Stimulated activated CD4-positive, alpha-beta T cell treated with anti-CD3 and anti-CD28 coated beads, Interleukin-15, amount 100 ng/mL, for 24 hours (primary cell): Measurements from ENCODE around the gene DNAI4.
"Not testable (repeated sequence)": the region's sequence is repeated elsewhere in the genome, so short reads cannot be mapped to it uniquely, and the experiment has no call there.

ENCODE experiments used
- DNase-seq: peaks from one replicate; pipeline ENCODE4 v3.0.0-alpha.2; 2020

Gene DNAI4

DNA sequence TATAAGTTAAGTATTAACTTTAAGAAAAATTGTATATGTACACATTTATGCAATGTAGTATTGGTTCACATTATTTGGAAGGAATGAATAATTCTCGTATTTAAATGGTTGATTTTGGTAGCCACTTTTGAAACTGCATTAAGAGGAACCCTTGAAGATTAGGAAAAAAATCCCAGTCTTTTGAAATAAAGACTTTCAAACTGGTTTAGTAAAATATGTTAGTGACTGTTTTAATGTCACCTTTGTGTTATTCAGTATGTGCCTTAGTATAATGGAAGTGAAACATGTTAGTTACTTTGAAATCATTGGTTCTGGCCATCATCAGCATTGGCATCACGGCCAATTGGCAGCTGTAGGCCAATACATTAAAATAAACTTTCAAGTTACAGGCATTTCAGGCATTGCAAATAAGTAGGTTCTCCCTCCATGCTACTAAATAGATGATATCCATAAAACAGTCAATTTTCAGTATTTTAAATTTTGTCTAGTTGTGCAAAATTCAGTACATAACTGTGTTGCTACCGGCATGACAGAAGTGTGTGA lies 4.6 kb upstream of the DNAI4 start:
- DNase-seq = no peak

DNA sequence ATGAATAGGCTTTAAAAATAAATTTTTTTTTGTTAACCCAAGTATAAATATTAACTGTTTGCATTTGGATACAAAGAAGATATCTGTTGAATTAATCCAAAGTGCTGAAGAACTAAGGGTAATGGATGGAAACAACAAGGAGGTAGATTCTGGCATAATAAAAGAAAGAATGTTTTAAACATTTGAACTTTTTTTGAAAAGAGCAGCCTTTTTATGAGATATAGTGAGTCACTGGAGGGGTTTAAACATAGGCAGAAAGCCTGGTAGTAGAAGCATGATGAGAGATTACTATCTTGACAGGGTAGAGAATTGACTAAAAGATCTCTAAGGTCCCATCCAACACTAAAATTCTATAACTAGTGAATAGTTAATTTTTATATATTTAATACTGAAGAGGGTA lies 2.9 kb upstream of the DNAI4 start:
- no peak for DNase-seq

DNA sequence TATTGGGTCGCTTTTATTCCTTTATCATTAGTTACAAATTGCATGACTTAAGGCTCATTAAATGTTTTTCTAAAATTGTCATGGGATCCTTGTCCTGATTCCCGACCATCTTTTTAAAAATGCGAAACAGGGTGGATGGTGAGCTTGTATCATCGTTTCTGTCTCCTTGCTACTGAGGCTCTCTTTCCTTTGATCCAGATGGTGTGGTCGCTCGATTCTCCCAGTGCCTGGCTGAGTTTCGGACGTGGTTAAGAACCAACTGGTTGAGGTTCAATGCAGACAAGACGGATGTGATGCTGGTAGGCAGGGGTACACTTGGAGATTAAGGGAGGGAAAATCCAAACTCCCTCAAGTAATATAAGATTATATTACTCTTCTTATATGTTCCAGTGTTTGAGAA lies 1.3 kb upstream of the DNAI4 start:
- no peak for DNase-seq

DNA sequence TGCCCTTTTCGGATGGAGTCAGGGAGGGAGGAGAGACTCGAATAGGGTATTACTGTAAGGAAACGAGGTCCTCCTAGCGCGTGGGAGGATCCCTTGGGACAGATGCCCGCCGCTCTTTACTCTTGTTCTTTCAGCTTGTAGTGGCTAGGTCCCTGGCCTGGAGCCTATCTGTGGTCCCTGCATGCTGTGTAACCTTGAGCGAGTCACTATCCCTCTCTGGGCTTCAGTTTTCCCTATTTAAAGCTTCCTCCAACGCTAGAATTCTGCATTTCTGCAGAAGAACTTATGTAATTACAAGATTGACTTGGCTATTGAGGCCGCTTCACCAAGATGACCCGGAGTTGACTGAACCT lies 878 bp upstream of the DNAI4 start:
- no peak for DNase-seq

DNA sequence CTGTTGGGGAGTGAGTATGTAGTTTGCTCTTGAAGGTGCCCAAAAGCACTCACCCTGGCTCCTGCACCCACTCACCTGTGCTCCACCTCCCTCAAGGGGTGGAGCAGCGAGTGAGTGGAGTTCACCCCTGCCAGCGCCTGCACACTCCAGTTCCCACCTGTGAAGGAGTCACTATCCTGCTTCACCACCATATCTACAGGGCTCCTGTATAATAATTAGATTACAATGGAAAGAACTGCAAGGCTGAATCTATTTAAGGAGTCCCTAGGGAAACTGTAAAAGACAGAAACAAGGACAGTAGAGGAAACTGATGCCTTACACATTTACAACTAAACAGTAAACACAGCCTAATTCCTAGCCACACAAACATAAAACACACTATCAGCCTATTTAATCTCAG lies 4.1 kb downstream of the DNAI4 start:
- no peak for DNase-seq

DNA sequence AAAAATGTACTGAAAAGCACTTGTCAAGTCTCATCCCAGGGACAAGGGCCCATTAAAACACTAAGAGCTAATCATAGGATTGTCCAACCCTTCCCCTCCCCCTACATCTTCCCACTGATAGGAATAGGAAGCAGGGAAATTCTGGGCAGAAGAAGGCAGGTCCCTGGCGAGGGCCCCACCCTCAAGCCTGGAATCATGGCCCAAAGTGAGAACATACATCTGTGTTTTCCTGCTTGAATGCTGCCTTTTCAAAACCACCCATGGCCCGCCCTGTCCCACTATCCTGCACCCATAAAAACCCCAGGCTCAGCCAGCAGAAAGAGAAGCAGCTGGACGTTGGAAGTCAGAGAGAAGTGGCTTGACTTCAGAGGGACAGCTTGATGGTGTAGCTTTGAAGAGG lies 4.8 kb downstream of the DNAI4 start:
- DNase-seq = no peak

DNA sequence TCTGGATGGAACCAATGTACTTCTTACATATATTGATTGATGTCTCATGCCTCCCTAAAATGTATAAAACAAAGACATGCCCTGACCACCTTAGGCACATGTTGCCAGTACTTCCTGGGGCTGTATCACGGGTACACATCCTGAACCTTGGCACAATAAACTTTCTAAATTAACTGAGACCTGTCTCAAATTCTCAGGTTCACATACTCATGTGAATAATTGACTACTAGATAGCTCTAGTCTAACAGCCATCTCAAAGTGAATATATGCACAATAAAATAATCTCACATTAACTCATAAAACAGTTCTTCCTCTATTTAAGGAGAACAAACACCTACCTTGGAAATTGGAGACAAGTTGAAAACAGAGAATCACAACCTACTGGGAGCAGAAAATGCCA lies 5.6 kb downstream of the DNAI4 start:
- DNase-seq = no peak

DNA sequence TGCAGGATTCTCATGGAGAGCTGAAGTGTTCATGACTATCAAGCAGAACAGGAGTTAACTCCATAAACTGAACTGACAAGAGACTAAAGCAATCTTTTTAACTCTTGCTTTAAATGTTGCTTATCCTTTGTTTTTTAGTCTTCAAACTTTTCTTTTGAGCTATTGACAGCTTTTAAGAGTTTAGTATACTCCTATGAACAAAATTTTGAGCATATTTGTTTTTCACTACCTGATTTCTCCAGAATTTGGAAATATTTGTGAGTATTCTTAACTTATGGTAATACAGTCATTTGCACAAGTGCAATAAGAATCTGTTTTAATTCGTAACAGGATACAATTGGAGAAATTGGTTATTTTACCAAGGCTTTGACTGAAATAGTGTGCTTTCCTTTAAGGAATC lies 7.2 kb downstream of the DNAI4 start:
- DNase-seq = no peak

DNA sequence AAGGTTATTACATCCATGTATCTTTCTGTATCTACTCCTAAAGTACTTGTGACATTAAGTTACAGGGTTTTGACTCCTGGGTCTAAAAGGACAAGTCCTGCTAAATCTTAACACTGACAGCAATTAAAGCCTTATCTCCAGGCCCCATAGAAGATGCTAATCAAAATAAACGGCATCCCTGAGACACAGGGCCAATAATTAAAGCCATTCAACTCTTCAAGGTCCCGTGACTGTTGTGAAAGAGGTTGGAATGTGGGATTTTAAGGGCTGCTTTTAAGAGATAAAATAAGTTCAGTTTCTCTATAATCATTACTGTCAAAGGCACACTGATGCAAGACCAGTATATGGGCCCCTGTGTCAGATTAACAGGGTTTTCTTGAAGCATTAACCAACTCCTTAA lies 8.3 kb downstream of the DNAI4 start:
- DNase-seq = no peak

DNA sequence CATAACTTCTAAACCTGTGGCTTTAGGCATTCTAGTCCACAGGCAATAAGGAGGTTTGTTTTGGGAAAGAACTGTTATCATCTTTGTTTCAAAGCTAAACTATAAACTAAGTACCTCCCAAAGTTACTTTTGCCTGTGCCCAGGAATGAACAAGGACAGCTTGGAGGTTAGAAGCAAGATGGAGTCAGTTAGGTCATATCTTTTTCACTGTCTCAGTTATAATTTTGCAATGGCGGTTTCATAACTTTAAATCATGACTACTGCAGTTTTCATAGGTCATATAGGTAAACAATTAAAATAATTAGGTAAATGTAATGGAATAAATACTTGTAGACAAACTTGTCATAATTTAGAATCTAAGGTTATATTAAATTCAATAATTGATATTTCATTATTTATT lies 9.5 kb downstream of the DNAI4 start:
- DNase-seq = not testable (repeated sequence)

DNA sequence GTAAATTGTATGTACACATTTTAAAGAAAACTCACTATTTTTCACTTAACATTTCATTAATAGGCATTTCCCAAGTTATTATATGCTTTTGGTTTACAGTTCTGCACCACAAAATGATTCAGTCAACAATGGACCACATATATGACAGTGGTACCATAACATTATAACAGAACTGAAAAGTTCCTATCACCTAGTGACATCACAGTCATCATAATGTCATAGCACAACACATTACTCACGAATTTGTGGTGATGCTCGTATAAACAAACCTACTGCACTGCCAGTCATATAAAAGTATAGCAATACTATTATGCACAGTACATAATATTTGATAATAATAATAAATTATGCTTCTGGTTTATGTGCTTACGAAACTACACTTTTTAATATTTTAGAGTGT lies 30.9 kb downstream of the DNAI4 start:
- DNase-seq = no peak

DNA sequence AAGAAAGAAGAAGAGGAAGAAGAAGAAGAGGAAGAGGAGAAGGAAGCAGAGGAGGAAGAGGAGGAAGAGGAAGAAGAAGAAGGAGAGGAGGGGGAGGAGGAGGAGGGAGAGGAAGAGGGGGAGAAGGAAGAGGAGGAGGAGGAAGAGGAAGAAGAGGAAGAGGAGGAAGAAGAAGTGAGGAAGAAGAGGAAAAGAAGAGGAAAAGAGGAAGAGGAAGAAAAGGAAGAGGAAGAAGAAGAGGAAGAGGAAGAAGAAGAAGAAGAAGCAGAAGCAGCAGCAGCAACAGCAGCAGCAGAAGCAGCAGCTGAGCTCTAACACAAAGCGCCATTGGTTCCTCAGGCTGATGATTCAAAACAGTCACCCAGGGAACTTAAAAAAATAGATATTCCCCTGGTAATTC lies 34.0 kb downstream of the DNAI4 start:
- DNase-seq = no peak

DNA sequence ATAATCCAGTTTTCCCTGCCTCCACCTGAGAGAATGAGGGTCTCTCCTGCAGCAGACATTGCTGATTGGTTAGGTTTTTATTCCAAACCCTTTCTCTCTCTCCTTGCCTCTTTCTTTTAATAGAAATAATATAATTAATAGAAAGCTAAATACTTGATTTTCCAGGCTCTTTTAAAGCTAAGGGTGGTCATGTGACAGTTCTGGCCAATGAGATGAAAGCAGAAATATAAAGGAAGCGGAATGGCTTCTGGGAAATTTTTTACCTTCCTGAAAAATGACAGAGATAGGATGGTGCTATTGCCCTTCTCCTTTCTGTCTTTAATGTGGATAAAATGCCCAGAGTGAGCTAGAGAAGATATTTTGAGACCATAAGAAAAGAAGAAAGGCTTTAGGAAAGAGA lies 35.6 kb downstream of the DNAI4 start:
- no peak for DNase-seq

DNA sequence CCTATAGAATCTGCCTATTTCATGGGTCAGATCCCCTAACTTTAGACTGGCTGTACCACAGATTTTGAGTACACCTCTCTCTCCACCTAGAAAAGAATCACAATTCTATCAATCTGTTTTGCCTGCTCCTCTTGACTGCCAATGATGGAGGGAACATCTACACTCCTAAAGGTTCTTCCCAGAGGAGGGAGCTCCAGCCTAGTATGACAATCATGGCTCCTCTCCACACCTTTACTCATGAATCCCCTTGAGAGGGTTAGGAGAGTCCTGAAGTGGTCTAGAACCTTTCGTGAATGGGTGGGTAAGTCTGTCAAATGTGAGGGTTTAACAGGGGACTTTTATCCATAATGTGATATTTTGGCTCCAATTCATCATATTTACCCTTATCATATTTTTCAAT lies 48.0 kb downstream of the DNAI4 start:
- DNase-seq = no peak

DNA sequence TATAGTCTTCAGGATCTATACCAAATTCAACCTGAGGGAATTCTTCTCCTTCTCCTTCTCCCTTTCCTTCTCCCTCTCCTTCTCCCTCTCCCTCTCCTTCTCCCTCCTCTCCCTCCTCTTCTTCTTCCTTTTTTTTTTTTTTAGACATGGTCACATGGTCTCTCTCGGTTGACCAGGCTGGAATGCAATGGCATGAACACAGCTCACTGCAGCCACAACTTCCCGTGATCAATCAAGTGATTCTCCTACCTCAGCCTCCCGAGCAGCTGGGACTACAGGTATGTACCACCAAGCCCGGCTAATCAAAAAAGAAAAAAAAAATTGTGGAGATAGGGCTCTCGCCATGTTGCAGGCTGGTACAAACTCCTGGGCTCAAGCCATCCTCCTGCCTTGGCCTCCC lies 51.5 kb downstream of the DNAI4 start:
- DNase-seq = no peak

DNA sequence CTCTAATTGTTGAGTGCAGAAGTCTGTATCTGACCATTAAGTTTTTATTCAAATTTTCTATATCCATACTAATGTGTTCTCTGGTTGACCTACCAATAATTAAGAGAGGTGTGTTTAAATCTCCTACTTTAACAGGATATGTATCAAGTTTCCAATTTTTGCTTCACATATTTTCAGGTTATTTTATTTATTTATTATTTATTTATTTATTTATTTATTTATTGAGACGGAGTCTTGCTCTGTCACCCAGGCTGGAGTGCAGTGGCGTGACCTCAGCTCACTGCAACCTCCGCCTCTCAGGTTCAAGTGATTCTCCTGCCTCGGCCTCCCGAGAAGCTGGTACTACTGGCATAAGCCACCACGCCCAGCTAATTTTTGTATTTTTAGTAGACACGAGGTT lies 52.6 kb downstream of the DNAI4 start:
- not testable (repeated sequence) for DNase-seq

DNA sequence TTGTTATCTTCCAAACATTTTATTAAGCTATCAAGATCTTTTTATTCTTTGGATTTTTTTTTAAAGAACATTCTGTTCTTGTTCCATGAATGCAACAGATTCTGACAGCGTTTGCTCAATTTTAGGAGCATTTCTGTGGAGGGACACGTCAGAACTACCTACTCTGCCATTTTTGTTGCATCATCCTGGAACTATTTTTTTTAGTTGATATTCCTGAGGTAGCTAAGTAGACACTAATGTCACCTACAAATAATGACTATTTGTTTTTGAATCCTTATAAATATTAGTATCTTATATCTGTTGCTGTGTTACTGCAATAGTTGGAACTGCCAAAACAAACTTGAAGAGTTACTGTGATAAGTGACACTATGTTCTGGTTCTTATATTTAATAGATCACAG lies 57.2 kb downstream of the DNAI4 start:
- DNase-seq = no peak

DNA sequence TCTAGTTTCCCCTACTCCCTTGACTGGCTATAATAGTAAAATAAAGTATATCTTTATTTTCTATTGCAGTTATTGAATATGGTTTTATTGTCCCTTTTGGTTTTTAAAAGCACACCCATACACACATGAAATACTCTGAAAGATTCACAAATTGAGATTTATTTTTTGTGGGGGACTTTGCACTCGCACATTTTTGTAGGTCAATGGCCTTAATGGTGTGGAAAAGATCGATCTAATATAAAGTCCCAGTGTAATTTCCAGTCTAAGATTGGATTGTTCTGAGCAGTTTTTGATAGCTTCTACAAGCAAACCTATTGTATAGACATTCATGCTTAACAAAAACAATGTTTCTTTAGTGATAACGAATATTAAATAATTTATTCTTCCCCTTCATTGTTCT lies 64.1 kb downstream of the DNAI4 start:
- DNase-seq = no peak

DNA sequence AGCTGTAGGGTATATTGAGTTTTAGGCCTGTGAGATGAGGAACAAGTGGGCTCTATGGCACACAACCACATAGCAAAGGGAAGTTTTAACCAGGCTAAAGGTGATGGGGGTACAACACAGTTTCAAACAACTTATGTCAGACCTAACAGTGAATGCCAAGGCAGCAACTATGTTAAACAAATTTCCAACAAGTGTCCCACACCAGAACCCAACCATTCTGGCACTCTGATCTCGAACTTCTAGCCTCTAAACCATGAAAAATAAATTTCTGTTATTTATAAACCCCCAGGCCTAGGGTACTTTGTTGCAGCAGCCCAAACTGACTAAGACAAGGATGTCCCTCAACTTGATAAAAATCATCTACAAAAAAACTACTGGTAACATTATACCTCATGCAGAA lies 71.3 kb downstream of the DNAI4 start:
- DNase-seq = no peak

DNA sequence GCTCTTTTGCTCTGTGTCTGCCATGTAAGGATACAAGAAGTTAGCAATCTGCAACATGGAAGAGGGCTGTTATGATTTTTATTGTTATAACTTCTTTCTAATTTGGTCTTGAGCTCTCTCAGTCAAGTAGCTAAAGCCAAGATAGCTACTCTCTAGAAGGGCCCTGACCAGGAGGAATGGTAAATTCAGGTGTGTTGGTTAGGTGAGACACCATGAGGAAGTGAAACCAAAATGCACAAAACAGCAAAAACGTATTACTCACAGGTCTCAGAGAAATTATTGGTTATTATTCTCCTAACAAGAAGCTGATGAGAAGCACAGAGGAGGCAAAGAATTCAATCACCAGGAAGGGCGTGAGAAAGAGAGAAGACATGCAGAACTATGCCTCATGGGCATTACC lies 71.8 kb downstream of the DNAI4 start:
- DNase-seq = no peak

DNA sequence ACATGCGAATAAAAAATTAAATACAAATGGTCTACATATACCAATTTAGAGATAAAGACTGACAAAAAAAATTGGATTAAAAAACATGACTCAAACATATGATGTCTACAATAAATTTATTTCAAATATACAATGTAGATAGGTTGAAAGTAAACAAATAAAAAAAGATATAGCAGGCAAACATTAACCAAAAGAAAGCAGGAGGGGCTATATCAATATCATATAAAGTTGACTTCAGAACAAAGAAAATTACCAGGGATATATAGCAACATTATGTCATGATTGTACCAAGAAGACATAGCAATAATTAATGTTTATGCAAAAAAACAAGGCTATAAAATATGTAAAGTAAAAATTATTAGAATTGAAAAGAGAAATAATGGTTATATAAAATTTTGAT lies 73.7 kb downstream of the DNAI4 start:
- DNase-seq = no peak

DNA sequence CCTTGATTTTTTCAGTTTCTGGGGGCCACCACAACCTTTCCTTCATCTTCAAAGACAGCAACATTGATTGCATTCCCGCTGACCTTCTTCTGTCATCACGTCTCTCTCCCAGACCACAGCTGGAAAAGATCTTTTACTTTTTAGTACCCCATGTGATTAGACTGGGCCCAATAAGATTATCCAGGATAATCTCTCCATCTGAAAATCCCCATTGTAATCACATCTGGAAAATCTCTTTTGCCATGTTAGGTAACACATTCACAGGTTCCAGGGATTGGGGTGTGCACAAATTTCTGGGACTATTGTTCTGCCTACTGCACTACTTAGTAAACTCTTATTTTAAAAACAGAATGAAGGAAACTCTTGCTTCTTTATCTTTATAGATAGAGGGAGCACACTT lies 76.5 kb downstream of the DNAI4 start:
- DNase-seq = no peak

DNA sequence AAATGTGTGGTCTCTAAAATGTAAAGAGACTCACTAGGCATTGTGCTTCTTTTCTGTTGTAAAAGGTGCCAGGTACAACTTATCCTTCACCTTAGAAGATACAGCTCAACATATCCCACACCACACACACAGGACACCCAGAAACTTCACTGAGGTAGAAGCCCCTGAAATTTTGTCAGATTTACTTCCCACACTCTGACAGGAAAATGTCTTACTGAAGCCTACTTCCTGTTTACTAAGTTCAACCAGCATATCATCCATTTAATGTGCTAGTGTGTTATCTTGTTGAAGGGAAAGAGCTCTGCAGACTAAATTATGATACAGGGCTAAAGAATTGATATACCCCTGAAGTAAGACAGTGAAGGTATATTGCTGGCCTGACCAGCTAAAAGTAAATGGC lies 83.7 kb downstream of the DNAI4 start:
- no peak for DNase-seq

DNA sequence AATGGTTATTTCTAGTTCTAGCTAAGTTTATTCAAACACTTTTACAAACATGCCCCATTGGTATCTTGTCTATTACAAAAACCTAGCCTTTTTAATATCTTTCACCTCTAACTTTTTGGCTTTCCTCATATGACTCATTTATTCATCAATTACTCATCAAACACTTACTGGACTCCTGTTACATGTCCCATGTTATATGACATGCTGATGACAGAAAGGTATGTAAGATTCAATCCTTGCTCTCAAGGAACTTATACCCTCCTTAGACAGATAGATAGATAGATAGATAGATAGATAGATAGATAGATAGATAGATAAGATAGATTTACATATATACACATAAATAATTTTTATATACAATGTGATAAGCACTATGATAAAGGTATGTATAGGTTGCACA lies 89.7 kb downstream of the DNAI4 start:
- no peak for DNase-seq

DNA sequence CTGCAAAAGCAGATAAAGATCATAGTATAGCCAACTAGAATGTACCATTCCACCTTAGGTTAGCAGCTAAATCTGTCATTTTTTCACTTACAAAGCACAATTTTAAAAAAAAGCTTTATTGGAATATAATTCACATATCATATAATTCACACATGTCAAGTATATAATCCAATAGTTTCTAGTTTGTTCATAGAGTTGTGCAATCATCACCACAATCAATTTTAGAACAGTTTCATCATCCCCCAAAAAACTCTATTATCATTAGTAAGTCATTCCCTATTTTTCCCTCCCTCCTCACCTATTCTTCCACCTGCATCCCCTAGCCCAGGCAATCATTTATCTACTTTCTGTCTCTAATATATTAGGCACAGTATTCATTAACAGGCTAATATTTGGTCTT lies 91.5 kb downstream of the DNAI4 start:
- no peak for DNase-seq

DNA sequence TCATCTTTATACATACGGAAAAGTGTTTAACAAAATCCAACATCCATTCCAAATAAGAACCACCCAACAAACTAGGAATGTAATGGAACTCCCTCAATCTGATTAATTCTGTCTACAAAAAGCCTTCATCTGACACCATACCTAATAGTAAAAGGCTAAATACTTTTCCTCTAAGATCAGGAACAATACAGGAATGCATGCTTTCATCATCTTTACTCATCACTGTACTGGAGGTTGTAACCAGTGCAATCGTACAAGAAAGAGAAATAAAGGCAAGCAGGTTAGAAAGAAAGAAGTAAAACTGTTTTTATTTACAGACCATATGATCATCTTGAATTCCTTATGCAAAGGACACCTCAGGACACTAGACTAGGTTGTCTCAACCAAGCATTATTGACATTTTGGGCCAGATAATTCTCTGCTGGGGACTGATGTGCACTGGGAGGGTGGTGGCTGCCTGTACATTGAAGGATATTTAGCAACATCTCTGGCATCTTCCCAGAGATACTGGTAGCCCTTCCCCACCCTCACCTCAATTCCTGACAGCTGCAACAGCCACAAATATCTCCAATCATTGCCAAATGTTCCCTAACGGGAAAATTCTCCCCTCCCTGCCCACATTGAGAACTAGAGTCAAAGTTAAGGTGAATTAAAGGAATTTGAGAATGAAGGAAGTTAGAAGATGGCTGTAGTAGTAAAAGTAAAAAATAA lies 93.0 kb downstream of the DNAI4 start:
- DNase-seq = no peak
